Fibroblast of lung (primary cell): Measurements from ENCODE around the gene NAA35. TPM values are rescaled to one million over a fixed set of nuclear protein-coding genes. Genes with fewer than 3 reads are reported as not detected.
"Not testable (repeated sequence)": the region's sequence is repeated elsewhere in the genome, so short reads cannot be mapped to it uniquely, and the experiment has no call there.

Experiments
- DNase-seq, 2 donors: peaks; one replicate each; pipeline versions ENCODE4 v3.0.0 to v3.0.0-alpha.2; 2010; ENCODE audit warnings: low read depth in 2 of 2
- H2AFZ ChIP-seq: 2 replicates; pipeline ENCODE4 v1.5.1; 2012; ENCODE audit warnings: low read length, control low read depth, inconsistent platforms
- H3K27ac ChIP-seq: 2 replicates; pipeline ENCODE4 v1.5.1; 2011; ENCODE audit warnings: low read length, control low read depth; ENCODE audit not compliant: insufficient read depth
- H3K27me3 ChIP-seq: 2 replicates; pipeline ENCODE4 v1.5.1; 2011; ENCODE audit warnings: mild to moderate bottlenecking, low read length; ENCODE audit not compliant: control insufficient read depth, insufficient read depth
- H3K36me3 ChIP-seq: 2 replicates; pipeline ENCODE4 v1.5.1; 2011; ENCODE audit warnings: low read length; ENCODE audit not compliant: control insufficient read depth, insufficient read depth
- H3K4me1 ChIP-seq: 2 replicates; pipeline ENCODE4 v1.5.1; 2011; ENCODE audit warnings: low read length; ENCODE audit not compliant: control insufficient read depth, insufficient read depth; ENCODE audit errors: extremely low read depth
- H3K4me2 ChIP-seq: 2 replicates; pipeline ENCODE4 v1.5.1; 2011; ENCODE audit warnings: low read length, control low read depth; ENCODE audit not compliant: insufficient read depth; ENCODE audit errors: extremely low read depth
- H3K4me3 ChIP-seq, 4 experiments: fragments of 200-600 bp in 1 of 4; sonication (generic) in 1 of 4; replicated peaks in 1 of 4; 2 replicates each; pipeline ENCODE4 v1.5.1; 2011 to 2016; ENCODE audit warnings: low read length in 4 of 4, low read depth in 3 of 4, mild to moderate bottlenecking in 3 of 4, control low read depth in 2 of 4, inconsistent platforms in 1 of 4, mixed read lengths in 1 of 4; ENCODE audit not compliant: insufficient read depth in 1 of 4; ENCODE audit errors: control extremely low read depth in 1 of 4
- H3K79me2 ChIP-seq: 2 replicates; pipeline ENCODE4 v1.5.1; 2012; ENCODE audit warnings: mild to moderate bottlenecking, low read length, inconsistent platforms; ENCODE audit not compliant: control insufficient read depth, insufficient read depth
- H3K9ac ChIP-seq: 2 replicates; pipeline ENCODE4 v1.5.1; 2011; ENCODE audit warnings: mild to moderate bottlenecking, low read length, control low read depth; ENCODE audit not compliant: insufficient read depth
- H3K9me3 ChIP-seq: 2 replicates; pipeline ENCODE4 v1.5.1; 2012; ENCODE audit warnings: low read depth, low read length; ENCODE audit not compliant: control insufficient read depth, insufficient read depth
- H4K20me1 ChIP-seq: 2 replicates; pipeline ENCODE4 v1.5.1; 2011; ENCODE audit warnings: low read length; ENCODE audit not compliant: control insufficient read depth, insufficient read depth; ENCODE audit errors: extremely low read depth
- CTCF ChIP-seq, 2 donors: IDR thresholded peaks in 1 of 2; conservative IDR thresholded peaks in 1 of 2; 1 replicate in 1 of 2; 2 replicates in 1 of 2; pipeline ENCODE4 v1.5.1; 2011 to 2012; ENCODE audit warnings: low read length in 2 of 2, control low read depth in 1 of 2, inconsistent platforms in 1 of 2, low read depth in 1 of 2, mild to moderate bottlenecking in 1 of 2
- EZH2 ChIP-seq: IDR thresholded peaks from 2 replicates; pipeline ENCODE4 v1.5.1; 2012; ENCODE audit warnings: low read length, control low read depth, mild to moderate bottlenecking; ENCODE audit errors: missing control alignments
- polyA plus RNA-seq, 2 donors: library from polyadenylated mRNA; depleted of rRNA in 1 of 2; stranded (reverse) in 1 of 2; unstranded in 1 of 2; fragments of >200 nt; gene quantifications; 2 replicates each; pipeline ENCODE4 v1.2.1, GENCODE V29; 2011 to 2012; ENCODE audit warnings: missing spikeins in 1 of 2
- total RNA-seq: library from RNA; depleted of rRNA; stranded (reverse); fragments of >200 nt; gene quantifications from 2 replicates; pipeline ENCODE4 v1.2.1, GENCODE V29; 2014

The NAA35 gene
- total and polyA plus RNA-seq, 2 donors (not counting 1 experiment from before 2014, with no cell fraction given): 20.5 to 23.5 TPM

- Histone ChIP-seq H3K4me1 (no peaks in the 10 kb centered on the region), H3K27ac (no peak overlapping the region), H3K36me3 (no peaks in the 10 kb centered on the region), H3K4me3 (no peak overlapping the region), H3K9me3 (no peaks in the 10 kb centered on the region), H2AFZ (no peak overlapping the region), H3K9ac (no peak overlapping the region), H3K79me2 (no peaks in the 10 kb centered on the region), H4K20me1 (no peaks in the 10 kb centered on the region), H3K27me3 (no peaks in the 10 kb centered on the region), H3K4me2 (no peak overlapping the region)
- DNase-seq: no peak
- TF ChIP-seq CTCF (conservative IDR thresholded peaks at IDR 0.05 in 1 of 2, IDR thresholded peaks at IDR 0.05 in 1 of 2; ENCODE audit: low read depth in 1 of 2, low read length in 2 of 2) (no peak), EZH2 (no peak)
These were observed 106.0 kb downstream of the NAA35 start for GRCh38 chr9:86046930-86047341.

DNA sequence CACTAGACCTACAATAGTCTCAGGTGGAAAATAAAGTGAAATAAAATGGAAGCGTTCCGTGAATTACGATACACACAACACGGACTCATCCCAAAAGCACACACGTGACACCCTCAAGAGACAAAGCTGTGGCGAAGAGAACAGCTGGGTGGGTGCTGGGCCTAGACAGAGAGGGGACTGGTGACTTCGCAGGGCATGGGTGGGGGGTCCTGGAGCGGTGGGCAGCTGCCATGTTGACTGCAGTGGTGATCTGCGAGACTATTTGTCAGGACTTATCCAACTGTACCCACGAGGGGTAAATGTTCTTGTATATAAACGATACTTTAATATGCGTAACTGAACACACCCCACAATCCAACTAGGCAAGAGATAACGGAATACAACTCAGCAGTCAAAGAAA lies 106.4 kb downstream of the NAA35 start:
- H3K79me2 ChIP-seq: no peaks in the 10 kb centered on the region
- no peak overlapping the region for H2AFZ ChIP-seq
- no peak overlapping the region for H3K4me2 ChIP-seq
- H3K36me3 ChIP-seq: no peaks in the 10 kb centered on the region
- no peaks in the 10 kb centered on the region for H3K9me3 ChIP-seq
- H3K27me3 ChIP-seq: no peaks in the 10 kb centered on the region
- H3K4me1 ChIP-seq: no peaks in the 10 kb centered on the region
- TF ChIP-seq CTCF (conservative IDR thresholded peaks at IDR 0.05 in 1 of 2, IDR thresholded peaks at IDR 0.05 in 1 of 2; ENCODE audit: low read depth in 1 of 2, low read length in 2 of 2): no peak
- TF ChIP-seq EZH2: no peak
- no peaks in the 10 kb centered on the region for H4K20me1 ChIP-seq
- H3K4me3 ChIP-seq: no peak overlapping the region
- H3K9ac ChIP-seq: no peak overlapping the region
- DNase-seq: no peak
- no peak overlapping the region for H3K27ac ChIP-seq

DNA sequence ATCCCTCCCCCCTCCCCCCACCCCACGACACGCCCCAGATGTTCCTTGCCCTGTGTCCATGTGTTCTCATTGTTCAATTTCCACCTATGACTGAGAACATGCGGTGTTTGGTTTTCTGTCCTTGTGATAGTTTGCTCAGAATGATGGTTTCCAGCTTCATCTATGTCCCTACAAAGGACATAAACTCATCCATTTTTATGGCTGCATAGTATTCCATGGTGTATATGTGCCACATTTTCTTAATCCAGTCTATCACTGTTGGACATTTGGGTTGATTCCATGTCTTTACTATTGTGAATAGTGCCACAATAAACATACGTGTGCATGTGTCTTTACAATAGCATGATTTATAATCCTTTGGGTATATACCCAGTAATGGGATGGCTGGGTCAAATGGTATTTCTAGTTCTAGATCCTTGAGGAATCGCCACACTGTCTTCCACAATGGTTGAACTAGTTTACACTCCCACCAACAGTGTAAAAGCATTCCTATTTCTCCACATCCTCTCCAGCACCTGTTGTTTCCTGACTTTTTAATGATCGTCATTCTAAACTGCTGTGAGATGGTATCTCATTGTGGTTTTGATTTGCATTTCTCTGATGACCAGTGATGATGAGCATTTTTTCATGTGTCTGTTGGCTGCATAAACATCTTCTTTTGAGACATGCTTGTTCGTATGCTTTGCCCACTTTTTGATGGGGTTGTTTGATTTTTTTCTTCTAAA lies 107.2 kb downstream of the NAA35 start:
- not testable (repeated sequence) for H3K4me3 ChIP-seq, H4K20me1 ChIP-seq, H3K4me1 ChIP-seq, H3K4me2 ChIP-seq, H3K9ac ChIP-seq, DNase-seq, H2AFZ ChIP-seq, H3K9me3 ChIP-seq, H3K36me3 ChIP-seq, H3K79me2 ChIP-seq, H3K27ac ChIP-seq, H3K27me3 ChIP-seq
